Hepatocyte (in vitro differentiated cells): Measurements from ENCODE around the gene KDM4B. TPM values are rescaled to one million over a fixed set of nuclear protein-coding genes. Genes with fewer than 3 reads are reported as not detected.

Experiments
- DNase-seq: peaks from one replicate; pipeline ENCODE4 v3.0.0-alpha.2; 2016; ENCODE audit warnings: low spot score
- H2AFZ ChIP-seq: fragments of 200-600 bp; sonication (generic); 2 replicates; pipeline ENCODE4 v1.6.0; 2016; ENCODE audit warnings: antibody characterized with exemption, mild to moderate bottlenecking
- H3K27ac ChIP-seq: fragments of 200-600 bp; sonication (generic); 2 replicates; pipeline ENCODE4 v1.5.1; 2016; ENCODE audit warnings: mild to moderate bottlenecking
- H3K27me3 ChIP-seq: fragments of 200-600 bp; sonication (generic); 2 replicates; pipeline ENCODE4 v1.6.1; 2016
- H3K36me3 ChIP-seq: fragments of 200-600 bp; sonication (generic); replicated peaks from 2 replicates; pipeline ENCODE4 v1.5.1; 2016; ENCODE audit warnings: low read depth; ENCODE audit not compliant: insufficient read depth
- H3K4me1 ChIP-seq: fragments of 200-600 bp; sonication (generic); 2 replicates; pipeline ENCODE4 v1.5.1; 2016; ENCODE audit warnings: mild to moderate bottlenecking, moderate library complexity; ENCODE audit not compliant: insufficient read depth
- H3K4me2 ChIP-seq: fragments of 200-600 bp; sonication (generic); 2 replicates; pipeline ENCODE4 v1.6.0; 2016
- H3K4me3 ChIP-seq: fragments of 200-600 bp; sonication (generic); 2 replicates; pipeline ENCODE4 v1.5.1; 2016; ENCODE audit warnings: mild to moderate bottlenecking
- H3K79me2 ChIP-seq: fragments of 200-600 bp; sonication (generic); 2 replicates; pipeline ENCODE4 v1.6.0; 2017; ENCODE audit warnings: mild to moderate bottlenecking
- H3K9me2 ChIP-seq: fragments of 200-600 bp; sonication (generic); replicated peaks from 2 replicates; pipeline ENCODE4 v1.6.0; 2017; ENCODE audit warnings: mild to moderate bottlenecking; ENCODE audit not compliant: insufficient read depth
- H3K9me3 ChIP-seq: fragments of 200-600 bp; sonication (generic); 2 replicates; pipeline ENCODE4 v1.5.1; 2016; ENCODE audit warnings: low read depth, mild to moderate bottlenecking
- H4K20me1 ChIP-seq: fragments of 200-600 bp; sonication (generic); 2 replicates; pipeline ENCODE4 v1.6.0; 2016; ENCODE audit warnings: mild to moderate bottlenecking; ENCODE audit not compliant: insufficient read depth, poor library complexity, severe bottlenecking
- EZH2 ChIP-seq: fragments of 200-600 bp; sonication (generic); IDR thresholded peaks from 2 replicates; pipeline ENCODE4 v1.6.1; 2016; ENCODE audit warnings: antibody characterized with exemption, mild to moderate bottlenecking, borderline replicate concordance
- EZH2phosphoT487 ChIP-seq: fragments of 200-600 bp; sonication (generic); IDR thresholded peaks from one replicate; pipeline ENCODE4 v1.6.1; 2018; ENCODE audit warnings: antibody characterized with exemption, mild to moderate bottlenecking, low read depth, moderate library complexity; ENCODE audit not compliant: unreplicated experiment, severe bottlenecking
- WGBS: methylation state at CpG from one replicate; pipeline ENCODE4 v1.1.6; 2016; ENCODE audit warnings: low lambda C conversion rate; ENCODE audit errors: missing lambda C conversion rate; 5-methylcytosine and 5-hydroxymethylcytosine counted together
- polyA plus RNA-seq: library from polyadenylated mRNA; unstranded; fragments of >200 nt; fragmentation: Nextera tagmentation; extraction: Ambion mirVana; gene quantifications from 2 replicates; pipeline ENCODE4 v1.2.1, GENCODE V29; 2016
- total RNA-seq: library from RNA; depleted of rRNA; stranded (reverse); fragments of >200 nt; gene quantifications from 2 replicates; pipeline ENCODE4 v1.2.3, GENCODE V29; 2014
- TF ChIP-seq, protein P1 (sequence below): fragments of 200-600 bp; sonication (generic); IDR thresholded peaks from 2 replicates; pipeline ENCODE4 v1.5.1; 2016; ENCODE audit warnings: antibody characterized with exemption, mild to moderate bottlenecking; ENCODE audit not compliant: poor library complexity

The KDM4B gene
- total and polyA plus RNA-seq, 2 experiments from 2014 or later, result 22.2 to 29.6 TPM

- Histone ChIP-seq H2AFZ (no peak overlapping the region), H3K79me2 (peaks cover 63% of the 10 kb centered on the region), H3K36me3 (no peaks in the 10 kb centered on the region), H4K20me1 (peaks cover 51% of the 10 kb centered on the region), H3K9me3 (no peaks in the 10 kb centered on the region), H3K4me1 (peaks cover 23% of the 10 kb centered on the region), H3K9me2 (no peaks in the 10 kb centered on the region), H3K27ac (peak overlapping the region; percentile 69), H3K4me3 (peak overlapping the region; percentile 84), H3K27me3 (no peaks in the 10 kb centered on the region), H3K4me2 (peak overlapping the region; percentile 100)
- no peak for DNase-seq
- WGBS, result 4% methylated on average over 31 of the region's 31 CpGs
- TF ChIP-seq, protein P1, sequence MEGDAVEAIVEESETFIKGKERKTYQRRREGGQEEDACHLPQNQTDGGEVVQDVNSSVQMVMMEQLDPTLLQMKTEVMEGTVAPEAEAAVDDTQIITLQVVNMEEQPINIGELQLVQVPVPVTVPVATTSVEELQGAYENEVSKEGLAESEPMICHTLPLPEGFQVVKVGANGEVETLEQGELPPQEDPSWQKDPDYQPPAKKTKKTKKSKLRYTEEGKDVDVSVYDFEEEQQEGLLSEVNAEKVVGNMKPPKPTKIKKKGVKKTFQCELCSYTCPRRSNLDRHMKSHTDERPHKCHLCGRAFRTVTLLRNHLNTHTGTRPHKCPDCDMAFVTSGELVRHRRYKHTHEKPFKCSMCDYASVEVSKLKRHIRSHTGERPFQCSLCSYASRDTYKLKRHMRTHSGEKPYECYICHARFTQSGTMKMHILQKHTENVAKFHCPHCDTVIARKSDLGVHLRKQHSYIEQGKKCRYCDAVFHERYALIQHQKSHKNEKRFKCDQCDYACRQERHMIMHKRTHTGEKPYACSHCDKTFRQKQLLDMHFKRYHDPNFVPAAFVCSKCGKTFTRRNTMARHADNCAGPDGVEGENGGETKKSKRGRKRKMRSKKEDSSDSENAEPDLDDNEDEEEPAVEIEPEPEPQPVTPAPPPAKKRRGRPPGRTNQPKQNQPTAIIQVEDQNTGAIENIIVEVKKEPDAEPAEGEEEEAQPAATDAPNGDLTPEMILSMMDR, result no peak
- TF ChIP-seq EZH2, result no peak
These were observed 1.9 kb downstream of the KDM4B start for GRCh38 chr19:4970558-4971423.

DNA sequence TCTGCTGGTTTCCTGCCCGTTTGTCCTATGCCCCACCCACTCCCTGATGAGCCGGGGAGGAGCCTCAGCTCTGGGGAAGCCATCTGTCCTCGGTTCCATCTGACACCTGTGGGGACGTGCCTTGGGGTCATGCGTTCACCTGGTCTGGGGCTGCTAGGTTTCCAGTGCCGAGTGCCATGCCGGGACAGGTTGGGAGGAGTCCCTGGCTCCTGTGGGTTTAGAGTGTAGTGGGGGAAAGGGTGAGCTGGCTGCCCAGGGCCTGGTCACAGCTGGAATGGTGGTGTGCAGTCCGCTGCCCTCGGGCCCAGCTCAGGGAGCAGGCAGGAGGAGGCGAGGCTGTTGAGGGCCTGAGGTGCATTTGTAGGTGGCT lies 2.5 kb downstream of the KDM4B start:
- peaks cover 56% of the 10 kb centered on the region for H4K20me1 ChIP-seq
- H3K79me2 ChIP-seq, result peaks cover 70% of the 10 kb centered on the region
- 28% methylated on average over 10 of the region's 10 CpGs for WGBS
- H2AFZ ChIP-seq, result no peak overlapping the region
- H3K4me1 ChIP-seq, result peaks cover 23% of the 10 kb centered on the region
- H3K4me3 ChIP-seq, result peak overlapping the region; percentile 13
- TF ChIP-seq EZH2 (no peak), EZH2phosphoT487 (no peak)
- TF ChIP-seq, protein P1, result no peak
- H3K27ac ChIP-seq, result no peak overlapping the region
- DNase-seq, result no peak
- no peaks in the 10 kb centered on the region for H3K9me2 ChIP-seq
- H3K9me3 ChIP-seq, result no peaks in the 10 kb centered on the region
- no peaks in the 10 kb centered on the region for H3K36me3 ChIP-seq
- H3K27me3 ChIP-seq, result no peaks in the 10 kb centered on the region
- peak overlapping the region; percentile 100 for H3K4me2 ChIP-seq

DNA sequence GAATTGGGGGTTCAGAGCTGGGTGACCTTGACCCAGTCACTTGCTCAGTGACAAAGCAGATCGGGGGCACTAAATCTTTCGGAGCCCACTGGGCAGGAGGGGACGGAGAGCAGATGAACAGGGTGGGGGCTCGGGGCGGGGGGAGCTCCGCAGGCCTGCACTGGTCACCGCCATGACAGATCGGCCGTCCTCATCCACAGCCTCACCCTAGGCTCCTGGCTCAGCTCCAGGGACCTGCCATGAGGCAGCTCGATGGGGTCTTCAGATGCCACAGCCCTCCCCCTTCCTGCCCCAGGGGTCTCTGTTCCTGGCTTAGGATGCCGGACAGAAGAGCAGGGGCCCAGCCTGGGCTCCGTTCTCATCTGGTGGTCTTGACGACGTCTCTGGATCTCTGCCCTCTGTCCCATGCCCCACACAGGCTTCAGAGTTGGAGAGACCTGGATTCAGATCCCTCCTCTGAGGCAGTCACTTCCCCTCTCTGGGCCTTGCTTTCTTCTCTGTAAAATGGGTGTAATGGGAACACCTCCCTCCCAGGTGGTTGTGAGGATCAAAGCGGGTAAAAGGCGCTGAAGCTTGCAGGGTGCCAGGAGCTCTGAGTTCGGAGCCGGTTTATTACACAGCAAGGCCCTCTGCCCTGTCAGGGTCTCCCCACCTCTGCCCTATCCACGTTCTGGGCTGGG lies 3.0 kb downstream of the KDM4B start:
- Histone ChIP-seq H4K20me1 (peaks cover 61% of the 10 kb centered on the region), H3K4me3 (no peak overlapping the region), H3K9me3 (no peaks in the 10 kb centered on the region), H3K4me2 (peak overlapping the region; percentile 100), H3K27ac (no peak overlapping the region), H3K36me3 (no peaks in the 10 kb centered on the region), H2AFZ (no peak overlapping the region), H3K27me3 (no peaks in the 10 kb centered on the region), H3K9me2 (no peaks in the 10 kb centered on the region), H3K4me1 (peaks cover 24% of the 10 kb centered on the region), H3K79me2 (peaks cover 75% of the 10 kb centered on the region)
- no peak for DNase-seq
- TF ChIP-seq, protein P1, result no peak
- no peak for TF ChIP-seq EZH2
- TF ChIP-seq EZH2phosphoT487, result no peak
- WGBS, result 93% methylated on average over 15 of the region's 19 CpGs
